HCT116 (cell line): ENCODE measurements around the gene DOCK4. TPM values are rescaled to one million over a fixed set of nuclear protein-coding genes. Genes with fewer than 3 reads are reported as not detected.

Experiments
- ATAC-seq: fragments of 200-7000 bp; cut with Tn5 transposase; 2 replicates; pipeline ENCODE4 v1.9.1; 2020; ENCODE audit warnings: mild to moderate bottlenecking, moderate library complexity
- BruUV-seq: library from RNA; stranded (reverse); fragments of 400-500 nt; replicated peaks from 2 replicates; lab custom pipeline; 2021; lab: Mats Ljungman, UMichigan
- CTCF ChIA-PET: fragments of 300-600 bp; sonication (Branson Sonifier 250); formaldehyde crosslinking; loops from one replicate; lab custom pipeline; 2021; ENCODE audit warnings: antibody characterized with exemption; lab: Charles Lee
- POLR2A ChIA-PET: fragments of 300-600, 350-600 bp; sonication (Branson Sonifier 250); formaldehyde crosslinking; loops from one replicate; lab custom pipeline; 2021; ENCODE audit warnings: antibody characterized with exemption; lab: Charles Lee
- RAD21 ChIA-PET, 2 experiments: fragments of 300-600 bp; sonication (Branson Sonifier 250); formaldehyde crosslinking; loops; one replicate each; lab custom pipeline; 2023; ENCODE audit warnings: low total read pairs in 2 of 2; ENCODE audit not compliant: uncharacterized antibody in 2 of 2, unreplicated experiment in 2 of 2, low non-redundant PET in 1 of 2; lab: Charles Lee
- DNase-seq: peaks from one replicate; pipeline ENCODE4 v3.0.0-alpha.2; 2010; ENCODE audit warnings: low read depth, low spot score
- H2AFZ ChIP-seq: fragments of 200-600 bp; shearing (Covaris generic), sonication (generic); 2 replicates; pipeline ENCODE4 v1.6.1; 2017; ENCODE audit warnings: low read depth, mixed run types, mixed read lengths, antibody characterized with exemption, low read length; ENCODE audit not compliant: poor library complexity, severe bottlenecking
- H3K27ac ChIP-seq: 2 replicates; pipeline ENCODE4 v1.5.1; 2012; ENCODE audit warnings: low read depth, low read length
- H3K27me3 ChIP-seq: fragments of 200-600 bp; sonication (generic); 2 replicates; pipeline ENCODE4 v1.6.1; 2016; ENCODE audit warnings: mixed run types, low read length, mixed read lengths; ENCODE audit not compliant: insufficient read depth
- H3K36me3 ChIP-seq, 2 experiments: fragments of 200-500 bp in 1 of 2; fragments of 200-600 bp in 1 of 2; sonication (Bioruptor generic) in 1 of 2; sonication (generic) in 1 of 2; 2 replicates each; pipeline versions ENCODE4 v1.5.1 to v1.6.1; 2014 to 2016; ENCODE audit warnings: low read length in 2 of 2, inconsistent platforms in 1 of 2, mixed read lengths in 1 of 2, mixed run types in 1 of 2; ENCODE audit not compliant: insufficient read depth in 2 of 2, control insufficient read depth in 1 of 2
- H3K4me1 ChIP-seq, 2 experiments: fragments of 200-600 bp in 1 of 2; sonication (generic) in 1 of 2; 2 replicates each; pipeline versions ENCODE4 v1.5.1 to v1.6.1; 2012 to 2017; ENCODE audit warnings: low read length in 2 of 2, inconsistent platforms in 1 of 2, mild to moderate bottlenecking in 1 of 2, mixed read lengths in 1 of 2, mixed run types in 1 of 2, moderate library complexity in 1 of 2; ENCODE audit not compliant: insufficient read depth in 2 of 2, control insufficient read depth in 1 of 2
- H3K4me2 ChIP-seq: fragments of 200-600 bp; sonication (generic); 2 replicates; pipeline ENCODE4 v1.6.1; 2017; ENCODE audit warnings: mixed run types, low read length, mixed read lengths
- H3K4me3 ChIP-seq, 2 experiments: fragments of 200-600 bp in 1 of 2; sonication (generic) in 1 of 2; replicated peaks in 1 of 2; 2 replicates each; pipeline ENCODE4 v1.5.1; 2011 to 2016; ENCODE audit warnings: low read length in 2 of 2, control low read depth in 1 of 2, low read depth in 1 of 2, mild to moderate bottlenecking in 1 of 2, mixed read lengths in 1 of 2, mixed run types in 1 of 2
- H3K79me2 ChIP-seq: fragments of 200-600 bp; sonication (generic); 2 replicates; pipeline ENCODE4 v1.6.1; 2017; ENCODE audit warnings: mild to moderate bottlenecking, mixed run types, low read length, moderate library complexity, mixed read lengths; ENCODE audit not compliant: insufficient read depth
- H3K9ac ChIP-seq: fragments of 200-600 bp; sonication (generic); 2 replicates; pipeline ENCODE4 v1.6.1; 2016; ENCODE audit warnings: low read length, mixed read lengths
- H3K9me2 ChIP-seq: fragments of 200-600 bp; sonication (generic), shearing (Covaris generic); 2 replicates; pipeline ENCODE4 v1.6.1; 2017; ENCODE audit warnings: mixed run types, mild to moderate bottlenecking, moderate library complexity; ENCODE audit not compliant: insufficient read depth
- H3K9me3 ChIP-seq, 2 experiments: fragments of 200-500 bp in 1 of 2; fragments of 200-600 bp in 1 of 2; sonication (Bioruptor generic) in 1 of 2; sonication (generic) in 1 of 2; 2 replicates each; pipeline ENCODE4 v1.6.1; 2014 to 2017; ENCODE audit warnings: low read length in 2 of 2, mixed read lengths in 2 of 2, inconsistent platforms in 1 of 2, low read depth in 1 of 2, mild to moderate bottlenecking in 1 of 2, mixed run types in 1 of 2, moderate library complexity in 1 of 2; ENCODE audit not compliant: control insufficient read depth in 1 of 2, insufficient read depth in 1 of 2
- H4K20me1 ChIP-seq: fragments of 200-600 bp; sonication (generic), shearing (Covaris generic); 2 replicates; pipeline ENCODE4 v1.6.1; 2017; ENCODE audit warnings: mixed run types, mild to moderate bottlenecking, moderate library complexity; ENCODE audit not compliant: insufficient read depth
- CBX3 ChIP-seq: IDR thresholded peaks from 2 replicates; pipeline ENCODE4 v1.6.1; 2012; ENCODE audit warnings: low read depth
- EGR1 ChIP-seq: IDR thresholded peaks from 2 replicates; pipeline ENCODE4 v1.6.1; 2012; ENCODE audit warnings: low read depth
- ELF1 ChIP-seq: IDR thresholded peaks from 2 replicates; pipeline ENCODE4 v1.6.1; 2012; ENCODE audit warnings: low read depth, borderline replicate concordance
- FOSL1 ChIP-seq: IDR thresholded peaks from 2 replicates; pipeline ENCODE4 v1.6.1; 2012; ENCODE audit warnings: low read depth
- JUND ChIP-seq: IDR thresholded peaks from 2 replicates; pipeline ENCODE4 v1.6.1; 2012
- POLR2A ChIP-seq: IDR thresholded peaks from 2 replicates; pipeline ENCODE4 v1.7.0; 2011; ENCODE audit warnings: borderline replicate concordance; ENCODE audit not compliant: insufficient read depth, insufficient read length; ENCODE audit errors: extremely low read depth
- RAD21 ChIP-seq: IDR thresholded peaks from 2 replicates; pipeline ENCODE4 v1.6.1; 2012; ENCODE audit warnings: low read depth, mild to moderate bottlenecking
- SP1 ChIP-seq: IDR thresholded peaks from 2 replicates; pipeline ENCODE4 v1.6.1; 2012; ENCODE audit warnings: low read depth
- SRF ChIP-seq: IDR thresholded peaks from 2 replicates; pipeline ENCODE4 v1.6.1; 2012; ENCODE audit warnings: low read depth
- TCF7L2 ChIP-seq: IDR thresholded peaks from 2 replicates; pipeline ENCODE4 v1.7.0; 2011; ENCODE audit warnings: borderline replicate concordance, inconsistent platforms; ENCODE audit not compliant: insufficient read depth, insufficient read length; ENCODE audit errors: extremely low read depth
- YY1 ChIP-seq: IDR thresholded peaks from 2 replicates; pipeline ENCODE4 v1.6.1; 2011; ENCODE audit warnings: low read length, low read depth, moderate library complexity, mild to moderate bottlenecking; ENCODE audit not compliant: insufficient replicate concordance; ENCODE audit errors: extremely low read depth
- ZFX ChIP-seq: fragments of 450-650 bp; IDR thresholded peaks from 2 replicates; pipeline ENCODE4 v1.6.1; 2017
- ZNF274 ChIP-seq: fragments of 200-500 bp; sonication (Bioruptor generic); IDR thresholded peaks from 2 replicates; pipeline ENCODE4 v1.6.1; 2014; ENCODE audit warnings: mild to moderate bottlenecking, low read depth, low read length, inconsistent platforms
- intact Hi-C: fragments of 100-400 bp; cut with micrococcal nuclease; formaldehyde crosslinking; loops from 2 replicates; pipeline ENCODE4 v1.10.0; 2022
- total RNA-seq: library from RNA; stranded (reverse); gene quantifications from one replicate; pipeline ENCODE4 v1.2.1, GENCODE V29; 2021; ENCODE audit not compliant: unreplicated experiment
- TF ChIP-seq, protein P1 (sequence below): IDR thresholded peaks from 2 replicates; pipeline ENCODE4 v1.6.1; 2012
- TF ChIP-seq, protein P2 (sequence below): IDR thresholded peaks from 2 replicates; pipeline ENCODE4 v1.6.1; 2012

Gene DOCK4
- total RNA-seq, 1 experiment from 2014 or later, result 2.2 TPM

DNA sequence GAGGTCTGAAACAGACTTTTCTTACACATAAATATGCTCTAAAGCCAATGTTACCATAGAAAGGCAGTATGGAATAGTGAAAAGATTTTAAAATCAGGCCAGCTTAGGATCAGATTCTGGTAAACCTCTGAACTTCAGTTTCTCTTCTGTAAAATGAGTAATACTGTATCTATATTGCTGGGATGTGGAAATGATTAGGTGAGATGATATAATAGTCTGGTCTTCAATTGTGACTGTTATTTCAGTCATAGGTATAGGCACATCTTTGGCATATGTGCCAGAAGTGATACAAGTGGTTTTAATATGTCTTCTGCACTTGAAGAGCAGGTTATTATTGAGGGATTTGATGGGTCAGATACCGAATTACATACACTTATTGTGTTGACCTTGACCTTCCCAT is 7.5 kb upstream of the DOCK4 start:
- no peak overlapping the region for H3K4me3 ChIP-seq
- H3K27me3 ChIP-seq, result no peaks in the 10 kb centered on the region
- H3K79me2 ChIP-seq, result peaks cover 21% of the 10 kb centered on the region
- no peak overlapping the region for H3K9ac ChIP-seq
- ATAC-seq, result no peak
- H3K27ac ChIP-seq, result no peak overlapping the region
- H3K4me1 ChIP-seq, result no peaks in the 10 kb centered on the region
- no peak overlapping the region for H2AFZ ChIP-seq
- no peaks in the 10 kb centered on the region for H3K36me3 ChIP-seq
- no peak for DNase-seq
- no peaks in the 10 kb centered on the region for H3K9me2 ChIP-seq
- no peaks in the 10 kb centered on the region for H4K20me1 ChIP-seq
- ChIA-PET CTCF (no interaction called here), RAD21 (no interaction called here), POLR2A (no interaction called here)
- BruUV-seq, result no TSS peak
- TF ChIP-seq YY1 (no peak), ELF1 (no peak), ZFX (no peak), JUND (no peak), SP1 (no peak), EGR1 (no peak), TCF7L2 (no peak), CBX3 (no peak), FOSL1 (no peak), SRF (no peak), RAD21 (no peak), ZNF274 (no peak), POLR2A (no peak)
- TF ChIP-seq, protein P1, sequence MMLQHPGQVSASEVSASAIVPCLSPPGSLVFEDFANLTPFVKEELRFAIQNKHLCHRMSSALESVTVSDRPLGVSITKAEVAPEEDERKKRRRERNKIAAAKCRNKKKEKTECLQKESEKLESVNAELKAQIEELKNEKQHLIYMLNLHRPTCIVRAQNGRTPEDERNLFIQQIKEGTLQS, result no peak
- TF ChIP-seq, protein P2, sequence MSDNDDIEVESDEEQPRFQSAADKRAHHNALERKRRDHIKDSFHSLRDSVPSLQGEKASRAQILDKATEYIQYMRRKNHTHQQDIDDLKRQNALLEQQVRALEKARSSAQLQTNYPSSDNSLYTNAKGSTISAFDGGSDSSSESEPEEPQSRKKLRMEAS, result no peak
- no peak overlapping the region for H3K4me2 ChIP-seq
- intact Hi-C loops, result no loop called here
- H3K9me3 ChIP-seq, result no peaks in the 10 kb centered on the region
